HUES64 (cell line): ENCODE measurements around the gene TPPP2.

Experiments used
- H3K27ac ChIP-seq: 2 replicates; pipeline ENCODE4 v1.7.0; 2013; ENCODE audit warnings: low read depth, low read length, inconsistent platforms
- H3K27me3 ChIP-seq: 2 replicates; pipeline ENCODE4 v1.6.1; 2013; ENCODE audit warnings: mild to moderate bottlenecking, low read length; ENCODE audit not compliant: insufficient read depth
- H3K36me3 ChIP-seq: 2 replicates; pipeline ENCODE4 v1.6.1; 2013; ENCODE audit warnings: mild to moderate bottlenecking, low read length; ENCODE audit not compliant: insufficient read depth
- H3K4me1 ChIP-seq: 2 replicates; pipeline ENCODE4 v1.6.1; 2013; ENCODE audit warnings: mild to moderate bottlenecking, low read length, moderate library complexity; ENCODE audit not compliant: insufficient read depth
- H3K4me3 ChIP-seq: 2 replicates; pipeline ENCODE4 v1.5.1; 2013; ENCODE audit warnings: mild to moderate bottlenecking, low read length, moderate library complexity
- H3K9ac ChIP-seq: 2 replicates; pipeline ENCODE4 v1.6.1; 2013; ENCODE audit warnings: mild to moderate bottlenecking, low read depth, low read length
- H3K9me3 ChIP-seq: 2 replicates; pipeline ENCODE4 v1.6.1; 2013; ENCODE audit warnings: low read depth, low read length; ENCODE audit not compliant: insufficient read depth
- WGBS: fragments of 150-250, 120-280 bp; methylation state at CpG from one replicate; pipeline ENCODE4 v1.1.7; 2013; ENCODE audit warnings: missing lambda C conversion rate; 5-methylcytosine and 5-hydroxymethylcytosine counted together

TPPP2 gene

GRCh38 chr14:21053184-21054122 is 23.4 kb downstream of the TPPP2 start:
- Histone ChIP-seq H3K36me3 (no peaks in the 10 kb centered on the region), H3K4me1 (0 out of 2 replicates have a peak, but pooled peaks cover 3% of the 10 kb centered on the region), H3K4me3 (no peak overlapping the region), H3K9me3 (no peaks in the 10 kb centered on the region), H3K9ac (no peak overlapping the region), H3K27me3 (no peaks in the 10 kb centered on the region), H3K27ac (no peak overlapping the region)
- WGBS, result 93% methylated on average over 20 of the region's 20 CpGs

GRCh38 chr14:21054123-21054767 is 24.2 kb downstream of the TPPP2 start:
- Histone ChIP-seq H3K4me1 (0 out of 2 replicates have a peak, but pooled peaks cover 3% of the 10 kb centered on the region), H3K36me3 (no peaks in the 10 kb centered on the region), H3K27me3 (no peaks in the 10 kb centered on the region), H3K27ac (no peak overlapping the region), H3K9me3 (no peaks in the 10 kb centered on the region), H3K9ac (no peak overlapping the region), H3K4me3 (no peak overlapping the region)
- WGBS, result 96% methylated on average over 3 of the region's 3 CpGs

GRCh38 chr14:21054768-21055145 is 24.7 kb downstream of the TPPP2 start:
- 93% methylated on average over 2 of the region's 4 CpGs for WGBS
- Histone ChIP-seq H3K9me3 (no peaks in the 10 kb centered on the region), H3K4me3 (no peak overlapping the region), H3K9ac (no peak overlapping the region), H3K27ac (no peak overlapping the region), H3K4me1 (0 out of 2 replicates have a peak, but pooled peaks cover 3% of the 10 kb centered on the region), H3K36me3 (no peaks in the 10 kb centered on the region), H3K27me3 (no peaks in the 10 kb centered on the region)

GRCh38 chr14:21055432-21056117 is 25.6 kb downstream of the TPPP2 start:
- WGBS, result 58% methylated on average over 5 of the region's 5 CpGs
- H3K4me1 ChIP-seq, result 0 out of 2 replicates have a peak, but pooled peaks cover 3% of the 10 kb centered on the region
- no peak overlapping the region for H3K4me3 ChIP-seq
- H3K9ac ChIP-seq, result no peak overlapping the region
- H3K36me3 ChIP-seq, result no peaks in the 10 kb centered on the region
- H3K27ac ChIP-seq, result no peak overlapping the region
- H3K9me3 ChIP-seq, result no peaks in the 10 kb centered on the region
- H3K27me3 ChIP-seq, result no peaks in the 10 kb centered on the region

- Histone ChIP-seq H3K36me3 (no peaks in the 10 kb centered on the region), H3K9me3 (no peaks in the 10 kb centered on the region), H3K27ac (no peak overlapping the region), H3K4me1 (0 out of 2 replicates have a peak, but pooled peaks cover 3% of the 10 kb centered on the region), H3K9ac (no peak overlapping the region), H3K4me3 (no peak overlapping the region), H3K27me3 (no peaks in the 10 kb centered on the region)
- 92% methylated on average over 10 of the region's 10 CpGs for WGBS
Measured at GRCh38 chr14:21056520-21057163, 26.6 kb downstream of the TPPP2 start.

GRCh38 chr14:21057803-21058675 is 28.0 kb downstream of the TPPP2 start, which contains the start of gene RNASE8:
RNASE8 (plus strand) TSS chr14:21057822; CDS start chr14:21057893, 71 bp downstream.
- peaks cover 3% of the 10 kb centered on the region; the same call in 1 of the 2 replicates for H3K4me1 ChIP-seq
- no peaks in the 10 kb centered on the region for H3K27me3 ChIP-seq
- H3K36me3 ChIP-seq, result no peaks in the 10 kb centered on the region
- H3K9me3 ChIP-seq, result no peaks in the 10 kb centered on the region
- no peak within 1 kb of the TSS for H3K9ac ChIP-seq
- no peak within 1 kb of the TSS for H3K27ac ChIP-seq
- no peak within 1 kb of the TSS for H3K4me3 ChIP-seq
- WGBS, result 88% methylated on average over 8 of the region's 8 CpGs

GRCh38 chr14:21058903-21059302 is 28.9 kb downstream of the TPPP2 start:
- no peak overlapping the region for H3K27ac ChIP-seq
- 90% methylated on average over 5 of the region's 5 CpGs for WGBS
- H3K4me3 ChIP-seq, result no peak overlapping the region
- H3K9me3 ChIP-seq, result no peaks in the 10 kb centered on the region
- H3K4me1 ChIP-seq, result peaks cover 12% of the 10 kb centered on the region
- H3K27me3 ChIP-seq, result no peaks in the 10 kb centered on the region
- H3K36me3 ChIP-seq, result no peaks in the 10 kb centered on the region
- H3K9ac ChIP-seq, result no peak overlapping the region

- Histone ChIP-seq H3K36me3 (no peaks in the 10 kb centered on the region), H3K4me3 (no peak overlapping the region), H3K4me1 (peaks cover 13% of the 10 kb centered on the region), H3K9ac (no peak overlapping the region), H3K27me3 (no peaks in the 10 kb centered on the region), H3K27ac (no peak overlapping the region), H3K9me3 (no peaks in the 10 kb centered on the region)
- WGBS, result 89% methylated on average over 8 of the region's 8 CpGs
Measured at GRCh38 chr14:21059842-21060613, 30.0 kb downstream of the TPPP2 start.

- peaks cover 12% of the 10 kb centered on the region for H3K4me1 ChIP-seq
- no peak overlapping the region for H3K9ac ChIP-seq
- no peaks in the 10 kb centered on the region for H3K36me3 ChIP-seq
- no peaks in the 10 kb centered on the region for H3K9me3 ChIP-seq
- no peak overlapping the region for H3K4me3 ChIP-seq
- H3K27me3 ChIP-seq, result no peaks in the 10 kb centered on the region
- H3K27ac ChIP-seq, result no peak overlapping the region
- WGBS, result 84% methylated on average over 13 of the region's 13 CpGs
Measured at GRCh38 chr14:21060614-21061346, 30.8 kb downstream of the TPPP2 start.
